Superior temporal gyrus (tissue), 1 donor: Measurements from ENCODE around the gene F2.

ENCODE experiments used
- DNase-seq: peaks from one replicate; pipeline ENCODE4 v3.0.0-alpha.2; 2016; ENCODE audit errors: extremely low spot score

Gene F2

GRCh38 chr11:46718155-46719019 is 626 bp upstream of the F2 start:
- DNase-seq: no peak

- no peak for DNase-seq
These were observed 668 bp downstream of the F2 start for GRCh38 chr11:46719543-46720218.

- no peak for DNase-seq
These were observed 2.3 kb downstream of the F2 start for GRCh38 chr11:46721286-46721685.

- DNase-seq: no peak
These were observed 3.7 kb downstream of the F2 start for GRCh38 chr11:46722566-46723358.

GRCh38 chr11:46723359-46723680 is 4.3 kb downstream of the F2 start:
- no peak for DNase-seq

GRCh38 chr11:46724088-46724487 is 5.1 kb downstream of the F2 start:
- DNase-seq: no peak

- DNase-seq: no peak
These were observed 6.6 kb downstream of the F2 start for GRCh38 chr11:46725338-46726205.

GRCh38 chr11:46726206-46726862 is 7.3 kb downstream of the F2 start:
- DNase-seq: no peak

- no peak for DNase-seq
These were observed 9.1 kb downstream of the F2 start for GRCh38 chr11:46727952-46728658.

GRCh38 chr11:46728659-46729040 is 9.6 kb downstream of the F2 start:
- no peak for DNase-seq

GRCh38 chr11:46729110-46730027 is 10.4 kb downstream of the F2 start:
- DNase-seq: no peak

- no peak for DNase-seq
These were observed 12.5 kb downstream of the F2 start for GRCh38 chr11:46731545-46731944.

GRCh38 chr11:46733234-46733633 is 14.2 kb downstream of the F2 start:
- no peak for DNase-seq

GRCh38 chr11:46736146-46736545 is 17.1 kb downstream of the F2 start:
- no peak for DNase-seq

- no peak for DNase-seq
These were observed 17.6 kb downstream of the F2 start for GRCh38 chr11:46736615-46737014.

GRCh38 chr11:46737699-46738098 is 18.7 kb downstream of the F2 start:
- DNase-seq: no peak

GRCh38 chr11:46738887-46739286 is 19.9 kb downstream of the F2 start:
- DNase-seq: no peak

- no peak for DNase-seq
These were observed 22.8 kb downstream of the F2 start for GRCh38 chr11:46741600-46742484.
